GM18909 (cell line): Measurements from ENCODE around the gene CLCN7.

ENCODE experiments used
- ATAC-seq: cut with Tn5 transposase; IDR thresholded peaks from one replicate; pipeline ENCODE4 v1.9.1; 2021; ENCODE audit warnings: mild to moderate bottlenecking; ENCODE audit not compliant: unreplicated experiment, poor library complexity

Gene CLCN7, protein sequence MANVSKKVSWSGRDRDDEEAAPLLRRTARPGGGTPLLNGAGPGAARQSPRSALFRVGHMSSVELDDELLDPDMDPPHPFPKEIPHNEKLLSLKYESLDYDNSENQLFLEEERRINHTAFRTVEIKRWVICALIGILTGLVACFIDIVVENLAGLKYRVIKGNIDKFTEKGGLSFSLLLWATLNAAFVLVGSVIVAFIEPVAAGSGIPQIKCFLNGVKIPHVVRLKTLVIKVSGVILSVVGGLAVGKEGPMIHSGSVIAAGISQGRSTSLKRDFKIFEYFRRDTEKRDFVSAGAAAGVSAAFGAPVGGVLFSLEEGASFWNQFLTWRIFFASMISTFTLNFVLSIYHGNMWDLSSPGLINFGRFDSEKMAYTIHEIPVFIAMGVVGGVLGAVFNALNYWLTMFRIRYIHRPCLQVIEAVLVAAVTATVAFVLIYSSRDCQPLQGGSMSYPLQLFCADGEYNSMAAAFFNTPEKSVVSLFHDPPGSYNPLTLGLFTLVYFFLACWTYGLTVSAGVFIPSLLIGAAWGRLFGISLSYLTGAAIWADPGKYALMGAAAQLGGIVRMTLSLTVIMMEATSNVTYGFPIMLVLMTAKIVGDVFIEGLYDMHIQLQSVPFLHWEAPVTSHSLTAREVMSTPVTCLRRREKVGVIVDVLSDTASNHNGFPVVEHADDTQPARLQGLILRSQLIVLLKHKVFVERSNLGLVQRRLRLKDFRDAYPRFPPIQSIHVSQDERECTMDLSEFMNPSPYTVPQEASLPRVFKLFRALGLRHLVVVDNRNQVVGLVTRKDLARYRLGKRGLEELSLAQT

DNA sequence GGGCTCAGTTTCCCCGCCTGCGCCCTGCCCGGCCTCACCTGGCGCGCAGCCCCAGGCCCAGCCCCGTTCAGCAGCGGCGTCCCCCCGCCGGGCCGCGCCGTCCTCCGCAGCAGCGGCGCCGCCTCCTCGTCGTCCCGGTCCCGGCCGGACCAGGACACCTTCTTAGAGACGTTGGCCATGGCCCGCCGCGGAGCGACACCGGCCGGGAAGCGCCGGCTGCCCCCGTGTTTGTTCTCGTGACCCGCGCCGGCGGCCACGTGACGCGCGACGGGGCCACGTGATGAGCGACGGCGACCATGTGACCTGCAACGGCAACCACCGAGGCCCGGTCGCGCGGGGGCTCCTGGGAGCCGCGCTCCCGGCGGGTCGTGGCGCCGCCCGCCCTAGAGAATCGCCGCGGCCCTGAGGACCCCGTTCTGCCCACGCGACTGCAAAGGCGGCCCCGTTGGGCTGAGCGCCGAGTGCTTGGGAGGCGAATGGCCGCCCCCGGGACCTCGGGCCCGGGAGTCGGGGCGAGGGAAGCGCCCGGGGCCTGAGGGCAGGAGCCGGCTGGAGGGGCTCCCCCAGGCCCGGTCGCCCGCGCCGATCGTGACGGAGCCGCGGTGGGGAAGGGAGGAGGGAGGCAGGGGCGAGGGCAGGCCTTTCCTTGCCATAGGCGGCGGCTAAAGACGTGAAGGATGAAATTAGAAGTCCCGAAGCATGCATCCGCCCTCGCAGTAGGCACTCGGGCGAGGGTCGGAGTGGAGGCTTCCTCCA is at the start of gene CLCN7:
TSS of gene CLCN7 (minus strand) at position 233 of the 756 bp plus-strand sequence. CDS start at position 179, 54 bp downstream.
- ATAC-seq, result peak; percentile 86

- no peak for ATAC-seq
Observed at GRCh38 chr16:1524366-1524765, 49.5 kb upstream of the CLCN7 start.

DNA sequence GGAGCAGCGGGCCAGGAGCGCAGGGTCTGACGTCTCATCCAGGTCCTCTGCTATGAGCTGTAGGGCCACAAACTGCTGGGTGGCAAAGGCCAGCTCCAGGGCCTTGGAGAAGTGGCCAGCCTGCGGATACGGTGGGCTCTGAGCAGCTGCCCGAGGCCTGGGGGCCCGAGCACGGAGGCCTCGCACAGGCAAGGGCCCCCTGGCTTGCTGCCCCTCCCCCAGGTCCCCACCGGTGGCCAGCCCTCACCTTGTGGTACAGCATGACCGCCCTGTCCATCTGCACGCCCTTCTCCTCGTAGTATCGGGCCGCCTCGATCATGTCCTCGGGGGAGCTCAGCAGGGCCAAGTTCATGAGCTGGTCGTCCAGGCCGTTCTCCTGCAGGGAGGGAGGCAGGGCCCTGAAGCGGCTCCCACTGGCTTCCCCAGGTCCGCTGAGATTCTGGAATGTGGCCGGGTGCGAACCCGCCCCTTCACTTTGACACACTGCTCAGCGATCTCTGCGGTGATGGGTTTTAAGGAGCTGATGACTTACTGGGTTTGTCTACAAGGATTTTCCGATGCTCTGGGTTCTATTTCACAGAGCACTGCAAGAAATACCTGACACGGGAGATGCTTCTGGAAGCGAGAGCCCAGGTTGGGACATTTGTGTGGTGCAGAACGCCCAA is 48.9 kb upstream of the CLCN7 start:
- ATAC-seq, result no peak

- ATAC-seq, result no peak
Observed at GRCh38 chr16:1520461-1520860, 45.6 kb upstream of the CLCN7 start.

DNA sequence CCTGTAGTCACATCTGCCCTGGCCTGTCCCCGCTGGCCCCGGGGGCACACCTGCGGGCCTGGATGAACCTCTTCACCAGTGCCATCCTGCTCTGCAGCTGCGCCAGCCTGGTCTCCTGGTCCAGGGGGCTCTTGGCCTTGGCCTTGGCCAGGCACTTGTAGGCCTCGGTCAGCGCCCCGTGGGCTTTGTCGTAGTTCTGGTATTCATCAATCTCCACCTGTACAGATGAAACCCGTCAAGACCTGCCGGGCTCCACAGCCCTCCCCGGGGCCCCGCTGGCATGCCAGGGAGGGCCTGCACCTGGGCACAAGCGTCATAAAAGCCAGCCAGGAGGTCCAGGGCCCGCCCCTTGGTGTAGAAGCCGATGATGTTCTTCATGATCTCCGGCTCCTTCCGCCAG is 45.0 kb upstream of the CLCN7 start:
- ATAC-seq, result no peak

- ATAC-seq, result no peak
Observed at GRCh38 chr16:1518626-1519135, 43.9 kb upstream of the CLCN7 start.

DNA sequence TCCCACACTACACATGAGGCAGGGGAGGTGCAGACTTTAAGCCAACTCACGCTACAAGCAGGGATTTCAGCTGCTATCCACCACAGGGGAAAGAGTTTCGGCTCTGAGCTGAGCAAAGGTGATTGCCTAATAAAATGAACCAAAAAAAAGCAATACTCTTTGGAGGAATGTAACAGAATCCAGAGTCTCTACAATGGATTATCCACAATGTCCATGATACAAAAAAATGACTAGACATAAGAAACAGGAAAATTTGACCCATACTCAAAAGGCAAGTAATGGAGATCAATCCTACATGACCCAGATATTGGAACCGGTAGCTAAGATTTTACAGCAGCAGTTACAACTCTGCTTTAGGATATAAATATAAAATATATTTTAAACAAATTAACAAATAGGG is 39.7 kb upstream of the CLCN7 start:
- no peak for ATAC-seq

- no peak for ATAC-seq
Observed at GRCh38 chr16:1512774-1513173, 37.9 kb upstream of the CLCN7 start.

GRCh38 chr16:1511662-1512569 is 37.1 kb upstream of the CLCN7 start:
- ATAC-seq, result no peak

DNA sequence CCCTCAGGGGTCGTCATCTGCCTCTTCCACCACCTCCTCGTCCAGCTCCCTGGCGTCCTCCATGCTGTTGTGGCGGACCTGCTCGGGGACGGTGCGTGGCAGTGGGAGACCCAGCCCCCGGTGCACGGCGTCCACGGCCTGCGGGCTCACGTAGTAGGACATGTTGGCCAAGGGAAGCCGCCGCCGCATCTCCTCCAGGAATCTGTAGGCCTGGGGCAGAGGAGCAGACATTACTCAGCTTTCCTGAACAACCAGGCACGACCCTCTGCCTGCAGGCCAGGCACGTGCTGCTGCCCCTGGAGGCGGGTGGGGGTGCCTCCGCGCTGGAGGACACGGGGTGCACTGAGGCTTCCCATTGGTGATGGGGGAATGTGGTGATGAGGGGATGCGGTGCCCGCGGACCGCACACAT is 36.1 kb upstream of the CLCN7 start:
- ATAC-seq, result no peak

GRCh38 chr16:1510272-1510671 is 35.4 kb upstream of the CLCN7 start:
- no peak for ATAC-seq

GRCh38 chr16:1509307-1510221 is 34.7 kb upstream of the CLCN7 start:
- ATAC-seq, result no peak

- ATAC-seq, result no peak
Observed at GRCh38 chr16:1508494-1509187, 33.8 kb upstream of the CLCN7 start.

- no peak for ATAC-seq
Observed at GRCh38 chr16:1506494-1507213, 31.8 kb upstream of the CLCN7 start.

GRCh38 chr16:1505912-1506311 is 31.1 kb upstream of the CLCN7 start:
- no peak for ATAC-seq

GRCh38 chr16:1505073-1505844 is 30.4 kb upstream of the CLCN7 start:
- ATAC-seq, result no peak
